Measurements from ENCODE around the gene ERVK3-1. TPM values are rescaled to one million over a fixed set of nuclear protein-coding genes. Genes with fewer than 3 reads are reported as not detected.

ERVK3-1 gene
- total RNA-seq, 1 donor from 2014 or later: 40.9 TPM

DNA sequence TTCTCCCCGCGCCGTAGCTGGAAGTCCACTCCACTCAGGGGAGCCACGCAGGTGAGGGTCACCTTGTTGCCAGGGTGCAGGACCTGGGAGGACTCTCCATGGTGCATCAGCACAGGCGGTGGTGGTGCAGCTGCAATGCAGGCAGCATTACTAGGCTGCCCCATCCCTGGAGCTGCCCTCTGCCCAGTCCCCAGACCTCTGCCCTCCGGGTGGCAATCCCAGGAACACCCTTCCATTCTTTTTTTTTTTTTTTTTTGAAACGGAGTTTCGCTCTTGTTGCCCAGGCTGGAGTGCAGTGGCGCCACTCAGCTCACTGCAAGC is 46.3 kb downstream of the ERVK3-1 start:
- H3K4me3 Mint-ChIP-seq (ENCODE audit: unreplicated experiment): no peak overlapping the region
- no peak overlapping the region for H3K27ac ChIP-seq (ENCODE audit: low read depth, low read length)

DNA sequence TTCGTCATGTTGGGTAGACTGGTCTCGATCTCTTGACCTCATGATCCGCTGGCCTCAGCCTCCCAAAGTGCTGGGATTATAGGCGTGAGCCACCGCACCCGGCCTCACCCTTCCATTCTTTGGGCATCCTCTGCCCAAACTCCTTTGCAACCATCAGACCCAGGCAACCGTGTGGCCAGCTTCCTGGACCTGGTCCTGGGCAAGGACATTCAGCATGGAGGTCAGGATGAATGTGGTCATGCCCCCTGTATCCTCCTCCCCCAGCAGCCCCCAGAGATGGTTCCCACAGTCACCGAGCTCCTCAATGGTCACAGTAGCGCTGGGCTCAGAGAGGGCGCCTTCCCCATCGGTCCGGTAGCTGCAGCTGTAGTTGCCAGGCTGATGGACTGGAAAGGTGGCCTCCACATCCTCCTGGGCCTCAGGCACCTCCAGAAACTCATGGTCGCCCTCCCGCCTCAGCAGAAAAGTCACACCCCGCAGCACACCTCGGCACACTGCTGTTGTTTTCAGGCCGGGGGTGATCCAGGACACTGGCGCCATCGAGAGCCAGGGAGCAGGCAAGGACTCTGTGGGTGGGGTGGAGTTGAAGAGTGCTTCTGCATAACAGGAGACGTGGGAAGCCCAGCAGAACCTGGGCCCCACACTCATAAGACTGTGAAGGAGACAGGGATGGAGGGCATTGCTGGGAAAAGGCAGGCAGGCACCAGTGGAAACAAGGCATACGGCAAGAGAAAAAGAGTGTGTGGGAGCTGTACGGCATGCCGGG is 47.0 kb downstream of the ERVK3-1 start:
- Histone ChIP-seq H3K4me3 (ENCODE audit: insufficient read depth, low read depth, low read length) (no peak overlapping the region), H4K20me1 (ENCODE audit: insufficient read depth, low read length) (peaks cover 8% of the 10 kb centered on the region), H3K36me3 (ENCODE audit: insufficient read depth, low read length) (no peaks in the 10 kb centered on the region), H3K9me3 (ENCODE audit: insufficient read depth, low read depth, low read length) (peaks cover 11% of the 10 kb centered on the region), H3K27me3 (ENCODE audit: insufficient read depth, low read length) (peaks cover 14% of the 10 kb centered on the region), H3K4me2 (ENCODE audit: low read length) (no peak overlapping the region), H3K27ac (ENCODE audit: low read depth, low read length) (no peak overlapping the region), H3K9ac (ENCODE audit: low read length) (no peak overlapping the region), H2AFZ (ENCODE audit: low read depth, low read length) (no peak overlapping the region), H3K4me1 (ENCODE audit: insufficient read depth, low read length) (peaks cover 7% of the 10 kb centered on the region), H3K79me2 (ENCODE audit: insufficient read depth, low read length) (no peaks in the 10 kb centered on the region)
- DNase-seq (ENCODE audit: low read depth) (no peak), FAIRE-seq (no peak)
- Mint-ChIP-seq H3K27ac (ENCODE audit: unreplicated experiment) (peak overlapping the region; percentile 26), H3K36me3 (ENCODE audit: low read depth, unreplicated experiment) (peaks cover 8% of the 10 kb centered on the region), H3K9me3 (ENCODE audit: unreplicated experiment) (no peaks in the 10 kb centered on the region), H3K4me3 (ENCODE audit: unreplicated experiment) (no peak overlapping the region), H3K27me3 (ENCODE audit: low read depth, unreplicated experiment) (no peaks in the 10 kb centered on the region), H3K4me1 (ENCODE audit: low read depth, unreplicated experiment) (peaks cover 3% of the 10 kb centered on the region)
- TF ChIP-seq, protein P1, sequence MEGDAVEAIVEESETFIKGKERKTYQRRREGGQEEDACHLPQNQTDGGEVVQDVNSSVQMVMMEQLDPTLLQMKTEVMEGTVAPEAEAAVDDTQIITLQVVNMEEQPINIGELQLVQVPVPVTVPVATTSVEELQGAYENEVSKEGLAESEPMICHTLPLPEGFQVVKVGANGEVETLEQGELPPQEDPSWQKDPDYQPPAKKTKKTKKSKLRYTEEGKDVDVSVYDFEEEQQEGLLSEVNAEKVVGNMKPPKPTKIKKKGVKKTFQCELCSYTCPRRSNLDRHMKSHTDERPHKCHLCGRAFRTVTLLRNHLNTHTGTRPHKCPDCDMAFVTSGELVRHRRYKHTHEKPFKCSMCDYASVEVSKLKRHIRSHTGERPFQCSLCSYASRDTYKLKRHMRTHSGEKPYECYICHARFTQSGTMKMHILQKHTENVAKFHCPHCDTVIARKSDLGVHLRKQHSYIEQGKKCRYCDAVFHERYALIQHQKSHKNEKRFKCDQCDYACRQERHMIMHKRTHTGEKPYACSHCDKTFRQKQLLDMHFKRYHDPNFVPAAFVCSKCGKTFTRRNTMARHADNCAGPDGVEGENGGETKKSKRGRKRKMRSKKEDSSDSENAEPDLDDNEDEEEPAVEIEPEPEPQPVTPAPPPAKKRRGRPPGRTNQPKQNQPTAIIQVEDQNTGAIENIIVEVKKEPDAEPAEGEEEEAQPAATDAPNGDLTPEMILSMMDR (IDR thresholded peaks at IDR 0.05; ENCODE audit: insufficient read depth, low read depth, low read length): no peak
- no peak for TF ChIP-seq EZH2 (IDR thresholded peaks at IDR 0.05; ENCODE audit: insufficient read depth, low read length)

More for the DNA sequence above, 46.3 kb downstream of the ERVK3-1 start:
- Mint-ChIP-seq H3K9me3 (ENCODE audit: unreplicated experiment) (no peaks in the 10 kb centered on the region), H3K27me3 (ENCODE audit: low read depth, unreplicated experiment) (no peaks in the 10 kb centered on the region), H3K36me3 (ENCODE audit: low read depth, unreplicated experiment) (peaks cover 8% of the 10 kb centered on the region), H3K27ac (ENCODE audit: unreplicated experiment) (no peak overlapping the region), H3K4me1 (ENCODE audit: low read depth, unreplicated experiment) (peaks cover 3% of the 10 kb centered on the region)
- H3K4me2 ChIP-seq (ENCODE audit: low read length): no peak overlapping the region
- FAIRE-seq (no peak), DNase-seq (ENCODE audit: low read depth) (no peak)
- no peak overlapping the region for H3K9ac ChIP-seq (ENCODE audit: low read length)
- peaks cover 8% of the 10 kb centered on the region for H4K20me1 ChIP-seq (ENCODE audit: insufficient read depth, low read length)
- peaks cover 20% of the 10 kb centered on the region for H3K27me3 ChIP-seq (ENCODE audit: insufficient read depth, low read length)
- peaks cover 10% of the 10 kb centered on the region for H3K9me3 ChIP-seq (ENCODE audit: insufficient read depth, low read depth, low read length)
- H3K36me3 ChIP-seq (ENCODE audit: insufficient read depth, low read length): no peaks in the 10 kb centered on the region
- H2AFZ ChIP-seq (ENCODE audit: low read depth, low read length): no peak overlapping the region
- TF ChIP-seq, protein P1 (IDR thresholded peaks at IDR 0.05; ENCODE audit: insufficient read depth, low read depth, low read length): no peak
- TF ChIP-seq EZH2 (IDR thresholded peaks at IDR 0.05; ENCODE audit: insufficient read depth, low read length): no peak
- no peaks in the 10 kb centered on the region for H3K79me2 ChIP-seq (ENCODE audit: insufficient read depth, low read length)
- peaks cover 7% of the 10 kb centered on the region for H3K4me1 ChIP-seq (ENCODE audit: insufficient read depth, low read length)
- no peak overlapping the region for H3K4me3 ChIP-seq (ENCODE audit: insufficient read depth, low read depth, low read length)

Measured in astrocyte (in vitro differentiated cells and primary cell).